H9 (cell line): Measurements from ENCODE around the gene ZFP14. TPM values are rescaled to one million over a fixed set of nuclear protein-coding genes. Genes with fewer than 3 reads are reported as not detected.

Source experiments
- DNase-seq: peaks from one replicate; pipeline ENCODE4 v3.0.0-alpha.2; 2017
- H2AFZ ChIP-seq: one replicate; pipeline ENCODE4 v1.6.1; 2013; ENCODE audit warnings: mild to moderate bottlenecking, low read length, control low read depth, moderate library complexity
- H2AK5ac ChIP-seq: 2 replicates; pipeline ENCODE4 v1.6.1; 2013; ENCODE audit warnings: low read length, control low read depth, mixed read lengths; ENCODE audit not compliant: insufficient read length
- H2BK120ac ChIP-seq: one replicate; pipeline ENCODE4 v1.6.1; 2013; ENCODE audit warnings: low read depth, mild to moderate bottlenecking, low read length, control low read depth, inconsistent platforms; ENCODE audit not compliant: poor library complexity, severe bottlenecking
- H2BK12ac ChIP-seq: 2 replicates; pipeline ENCODE4 v1.6.1; 2013; ENCODE audit warnings: low read length, control low read depth, mixed read lengths, low read depth; ENCODE audit not compliant: insufficient read length
- H2BK15ac ChIP-seq: 2 replicates; pipeline ENCODE4 v1.6.1; 2013; ENCODE audit warnings: low read depth, low read length, control low read depth
- H2BK20ac ChIP-seq: one replicate; pipeline ENCODE4 v1.6.1; 2013; ENCODE audit warnings: low read depth, mild to moderate bottlenecking, low read length, control low read depth, inconsistent platforms; ENCODE audit not compliant: poor library complexity, severe bottlenecking
- H2BK5ac ChIP-seq: 2 replicates; pipeline ENCODE4 v1.6.1; 2013; ENCODE audit warnings: low read length, control low read depth, mixed read lengths; ENCODE audit not compliant: insufficient read length
- H3K14ac ChIP-seq: 2 replicates; pipeline ENCODE4 v1.6.1; 2013; ENCODE audit warnings: low read length, control low read depth; ENCODE audit not compliant: insufficient read depth
- H3K18ac ChIP-seq: 2 replicates; pipeline ENCODE4 v1.6.1; 2013; ENCODE audit warnings: low read depth, mild to moderate bottlenecking, mixed read lengths, low read length, control low read depth; ENCODE audit not compliant: insufficient read length
- H3K23ac ChIP-seq: 2 replicates; pipeline ENCODE4 v1.6.1; 2013; ENCODE audit warnings: low read length, control low read depth, mixed read lengths, low read depth; ENCODE audit not compliant: insufficient read length
- H3K23me2 ChIP-seq: 2 replicates; pipeline ENCODE4 v1.6.1; 2013; ENCODE audit warnings: low read depth, mild to moderate bottlenecking, mixed read lengths, low read length, control low read depth; ENCODE audit not compliant: insufficient read length, poor library complexity, severe bottlenecking
- H3K27ac ChIP-seq: 2 replicates; pipeline ENCODE4 v1.5.1; 2013; ENCODE audit warnings: low read length, control low read depth, mixed read lengths, low read depth; ENCODE audit not compliant: insufficient read length
- H3K27me3 ChIP-seq: 2 replicates; pipeline ENCODE4 v1.6.1; 2013; ENCODE audit warnings: low read length, control low read depth, inconsistent platforms; ENCODE audit not compliant: insufficient read depth
- H3K4ac ChIP-seq: 2 replicates; pipeline ENCODE4 v1.6.1; 2013; ENCODE audit warnings: low read depth, mild to moderate bottlenecking, control low read depth, inconsistent platforms, low read length, moderate library complexity
- H3K4me1 ChIP-seq: 2 replicates; pipeline ENCODE4 v1.6.1; 2013; ENCODE audit warnings: low read length, control low read depth, inconsistent platforms; ENCODE audit not compliant: insufficient read depth
- H3K4me2 ChIP-seq: 2 replicates; pipeline ENCODE4 v1.6.1; 2013; ENCODE audit warnings: low read length, control low read depth, mixed read lengths; ENCODE audit not compliant: insufficient read length, insufficient read depth
- H3K56ac ChIP-seq: 2 replicates; pipeline ENCODE4 v1.6.1; 2013; ENCODE audit warnings: low read depth, mild to moderate bottlenecking, mixed read lengths, low read length, control low read depth; ENCODE audit not compliant: insufficient read length
- H3K79me1 ChIP-seq: 2 replicates; pipeline ENCODE4 v1.6.1; 2013; ENCODE audit warnings: low read depth, mild to moderate bottlenecking, moderate library complexity, low read length, control low read depth, inconsistent platforms; ENCODE audit not compliant: insufficient read depth, poor library complexity, severe bottlenecking
- H3K79me2 ChIP-seq: 2 replicates; pipeline ENCODE4 v1.6.1; 2013; ENCODE audit warnings: low read length, control low read depth, inconsistent platforms; ENCODE audit not compliant: insufficient read depth
- H3K9ac ChIP-seq: 2 replicates; pipeline ENCODE4 v1.6.1; 2013; ENCODE audit warnings: low read length, control low read depth, mixed read lengths; ENCODE audit not compliant: insufficient read length; ENCODE audit errors: extremely low read depth
- H3K9me3 ChIP-seq: one replicate; pipeline ENCODE4 v1.6.1; 2013; ENCODE audit warnings: low read depth, low read length, inconsistent platforms; ENCODE audit not compliant: control insufficient read depth
- H3T11ph ChIP-seq: one replicate; pipeline ENCODE4 v1.6.1; 2013; ENCODE audit warnings: mild to moderate bottlenecking, low read length, control low read depth, inconsistent platforms
- H4K20me1 ChIP-seq: one replicate; pipeline ENCODE4 v1.6.1; 2013; ENCODE audit not compliant: control insufficient read depth, insufficient read length, insufficient read depth
- H4K5ac ChIP-seq: 2 replicates; pipeline ENCODE4 v1.6.1; 2013; ENCODE audit warnings: low read depth, mild to moderate bottlenecking, mixed read lengths, low read length, control low read depth; ENCODE audit not compliant: insufficient read length
- H4K8ac ChIP-seq: replicated peaks from 2 replicates; pipeline ENCODE4 v1.6.1; 2013; ENCODE audit warnings: low read length, control low read depth, mixed read lengths, low read depth; ENCODE audit not compliant: insufficient read length
- H4K91ac ChIP-seq: 2 replicates; pipeline ENCODE4 v1.6.1; 2013; ENCODE audit warnings: low read depth, mild to moderate bottlenecking, moderate library complexity, mixed read lengths, low read length, control low read depth; ENCODE audit not compliant: insufficient read length
- H3K27ac Mint-ChIP-seq, 3 experiments: 2 replicates in 2 of 3; 3 replicates in 1 of 3; pipeline ENCODE4 v1.8.0; 2020 to 2021; ENCODE audit warnings: mixed read lengths in 3 of 3, mild to moderate bottlenecking in 1 of 3, moderate library complexity in 1 of 3
- H3K27me3 Mint-ChIP-seq: 2 replicates; pipeline ENCODE4 v1.8.0; 2021; ENCODE audit warnings: low read depth, mild to moderate bottlenecking, moderate library complexity, mixed read lengths
- H3K36me3 Mint-ChIP-seq, 3 experiments: 2 replicates in 2 of 3; 3 replicates in 1 of 3; pipeline ENCODE4 v1.8.0; 2020 to 2021; ENCODE audit warnings: low read depth in 3 of 3, mixed read lengths in 3 of 3; ENCODE audit not compliant: insufficient read depth in 1 of 3
- H3K4me1 Mint-ChIP-seq, 2 experiments: 2 replicates each; pipeline ENCODE4 v1.8.0; 2020; ENCODE audit warnings: mixed read lengths in 2 of 2
- H3K4me3 Mint-ChIP-seq, 2 experiments: 2 replicates in 1 of 2; 3 replicates in 1 of 2; pipeline ENCODE4 v1.8.0; 2020 to 2021; ENCODE audit warnings: mild to moderate bottlenecking in 2 of 2, mixed read lengths in 2 of 2, moderate library complexity in 1 of 2
- H3K9me3 Mint-ChIP-seq, 2 experiments: 2 replicates in 1 of 2; 3 replicates in 1 of 2; pipeline ENCODE4 v1.8.0; 2020; ENCODE audit warnings: mild to moderate bottlenecking in 2 of 2, mixed read lengths in 2 of 2, moderate library complexity in 1 of 2
- WGBS: extraction: QIAGEN DNeasy Blood & Tissue Kit; methylation state at CpG from one replicate; pipeline ENCODE4 v1.1.7; 2013; ENCODE audit warnings: missing lambda C conversion rate, low lambda C conversion rate, mixed read lengths; ENCODE audit not compliant: insufficient read length; ENCODE audit errors: extremely low coverage; 5-methylcytosine and 5-hydroxymethylcytosine counted together
- total RNA-seq: library from RNA; stranded (reverse); gene quantifications from 2 replicates; pipeline ENCODE4 v1.2.1, GENCODE V29; 2021
- TF ChIP-seq, protein P1 (sequence below): fragments of 200-600 bp; sonication (generic); conservative IDR thresholded peaks from 3 replicates; pipeline ENCODE4 v1.8.0; 2021; ENCODE audit warnings: antibody characterized with exemption, mild to moderate bottlenecking

Gene ZFP14
- total RNA-seq, 1 experiment from 2014 or later = 4.5 TPM

GRCh38 chr19:36408101-36408500, 29.1 kb upstream of the ZFP14 start:
- peaks cover 68 to 71% (median 70%) of the 10 kb centered on the region in 3 experiments for H3K36me3 Mint-ChIP-seq
- no peak overlapping the region for H3K4me3 Mint-ChIP-seq
- Histone ChIP-seq H3K79me2 (no peaks in the 10 kb centered on the region; the same call in 1 of the 2 replicates), H3K4me2 (no peak overlapping the region), H3K18ac (no peak overlapping the region), H2AFZ (no peak overlapping the region), H2BK12ac (no peak overlapping the region), H4K5ac (no peak overlapping the region), H2BK5ac (no peak overlapping the region), H3K14ac (no peak overlapping the region), H4K20me1 (no peaks in the 10 kb centered on the region), H3K9me3 (no peaks in the 10 kb centered on the region), H3K4ac (no peak overlapping the region), H2BK15ac (no peak overlapping the region), H3T11ph (no peak overlapping the region), H2BK20ac (no peak overlapping the region), H3K27ac (no peak overlapping the region), H3K4me1 (no peaks in the 10 kb centered on the region), H3K56ac (no peak overlapping the region), H4K91ac (no peak overlapping the region), H3K23ac (no peak overlapping the region), H3K9ac (no peak overlapping the region), H2BK120ac (no peak overlapping the region), H3K27me3 (no peaks in the 10 kb centered on the region), H3K23me2 (no peaks in the 10 kb centered on the region), H4K8ac (no peak overlapping the region), H2AK5ac (no peak overlapping the region), H3K79me1 (no peaks in the 10 kb centered on the region)
- peaks cover 0 to 4% of the 10 kb centered on the region in 2 experiments; a peak in 2 of 5 replicates for H3K9me3 Mint-ChIP-seq
- no peak overlapping the region for H3K27ac Mint-ChIP-seq
- no peaks in the 10 kb centered on the region for H3K4me1 Mint-ChIP-seq
- no peak for DNase-seq
- TF ChIP-seq, protein P1, sequence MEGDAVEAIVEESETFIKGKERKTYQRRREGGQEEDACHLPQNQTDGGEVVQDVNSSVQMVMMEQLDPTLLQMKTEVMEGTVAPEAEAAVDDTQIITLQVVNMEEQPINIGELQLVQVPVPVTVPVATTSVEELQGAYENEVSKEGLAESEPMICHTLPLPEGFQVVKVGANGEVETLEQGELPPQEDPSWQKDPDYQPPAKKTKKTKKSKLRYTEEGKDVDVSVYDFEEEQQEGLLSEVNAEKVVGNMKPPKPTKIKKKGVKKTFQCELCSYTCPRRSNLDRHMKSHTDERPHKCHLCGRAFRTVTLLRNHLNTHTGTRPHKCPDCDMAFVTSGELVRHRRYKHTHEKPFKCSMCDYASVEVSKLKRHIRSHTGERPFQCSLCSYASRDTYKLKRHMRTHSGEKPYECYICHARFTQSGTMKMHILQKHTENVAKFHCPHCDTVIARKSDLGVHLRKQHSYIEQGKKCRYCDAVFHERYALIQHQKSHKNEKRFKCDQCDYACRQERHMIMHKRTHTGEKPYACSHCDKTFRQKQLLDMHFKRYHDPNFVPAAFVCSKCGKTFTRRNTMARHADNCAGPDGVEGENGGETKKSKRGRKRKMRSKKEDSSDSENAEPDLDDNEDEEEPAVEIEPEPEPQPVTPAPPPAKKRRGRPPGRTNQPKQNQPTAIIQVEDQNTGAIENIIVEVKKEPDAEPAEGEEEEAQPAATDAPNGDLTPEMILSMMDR = no peak
- no CpG with 5 or more reads among the region's 3 CpGs for WGBS
- no peaks in the 10 kb centered on the region for H3K27me3 Mint-ChIP-seq
